Measurements from ENCODE around the gene COPG2. TPM values are rescaled to one million over a fixed set of nuclear protein-coding genes. Genes with fewer than 3 reads are reported as not detected.
"Not testable (repeated sequence)": the region's sequence is repeated elsewhere in the genome, so short reads cannot be mapped to it uniquely, and the experiment has no call there.

Gene COPG2
- total and polyA plus RNA-seq, 2 of the 4 experiments (the other 2 are of a cell fraction), result 18.1 to 50.0 TPM

- ATAC-seq (ENCODE audit: low read depth) (no peak), DNase-seq (no peak)
- peaks cover 6% of the 10 kb centered on the region; the same call in 1 of the 2 replicates for H3K36me3 ChIP-seq (ENCODE audit: control insufficient read depth, insufficient read depth, low read length)
- H4K8ac ChIP-seq (ENCODE audit: low read depth in 2 of 2, low read length in 2 of 2), result no peak overlapping the region
- no peak overlapping the region for H3K56ac ChIP-seq (ENCODE audit: extremely low read depth, insufficient read depth, low read length)
- H2BK15ac ChIP-seq (ENCODE audit: low read depth, low read length), result no peak overlapping the region
- no peak overlapping the region for H2BK120ac ChIP-seq (ENCODE audit: low read depth, low read length)
- H3K27me3 ChIP-seq (ENCODE audit: control insufficient read depth, insufficient read depth, low read length), result no peaks in the 10 kb centered on the region
- H3K18ac ChIP-seq (ENCODE audit: low read depth, low read length), result no peak overlapping the region
- TF ChIP-seq CHD1 (IDR thresholded peaks at IDR 0.05; ENCODE audit: low read depth, low read length), result no peak
- TF ChIP-seq, protein P1, sequence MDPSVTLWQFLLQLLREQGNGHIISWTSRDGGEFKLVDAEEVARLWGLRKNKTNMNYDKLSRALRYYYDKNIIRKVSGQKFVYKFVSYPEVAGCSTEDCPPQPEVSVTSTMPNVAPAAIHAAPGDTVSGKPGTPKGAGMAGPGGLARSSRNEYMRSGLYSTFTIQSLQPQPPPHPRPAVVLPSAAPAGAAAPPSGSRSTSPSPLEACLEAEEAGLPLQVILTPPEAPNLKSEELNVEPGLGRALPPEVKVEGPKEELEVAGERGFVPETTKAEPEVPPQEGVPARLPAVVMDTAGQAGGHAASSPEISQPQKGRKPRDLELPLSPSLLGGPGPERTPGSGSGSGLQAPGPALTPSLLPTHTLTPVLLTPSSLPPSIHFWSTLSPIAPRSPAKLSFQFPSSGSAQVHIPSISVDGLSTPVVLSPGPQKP (IDR thresholded peaks at IDR 0.05; ENCODE audit: borderline replicate concordance, low read depth, low read length), result no peak
- no peak for TF ChIP-seq MAZ (IDR thresholded peaks at IDR 0.05; ENCODE audit: borderline replicate concordance, low read depth, low read length)
- TF ChIP-seq CEBPB (IDR thresholded peaks at IDR 0.05; ENCODE audit: low read depth, low read length), result no peak
- TF ChIP-seq RFX5 (IDR thresholded peaks at IDR 0.05; ENCODE audit: low read depth, low read length), result no peak
- H4K20me1 ChIP-seq (ENCODE audit: insufficient read depth, low read length), result no peaks in the 10 kb centered on the region
- no peak overlapping the region for H3K9ac ChIP-seq (ENCODE audit: low read depth, low read length)
- no peak overlapping the region for H2BK20ac ChIP-seq (ENCODE audit: low read depth, low read length)
- no peak overlapping the region for H3K14ac ChIP-seq (replicated peaks; ENCODE audit: low read depth, low read length)
- intact Hi-C loops (cut with micrococcal nuclease) (no loop called here), dilution Hi-C loops (cut with HindIII; ENCODE audit: low sequenced_read_pairs, unreplicated experiment) (no loop called here), in situ Hi-C loops (cut with MboI; ENCODE audit: low sequenced_read_pairs) (no loop called here)
- H3K79me1 ChIP-seq (ENCODE audit: low read depth in 1 of 2, low read length in 2 of 2), result no peaks in the 10 kb centered on the region
- H2AK9ac ChIP-seq (replicated peaks; ENCODE audit: low read depth, low read length, poor library complexity), result no peak overlapping the region
- no peak overlapping the region for H4K91ac ChIP-seq (ENCODE audit: insufficient read depth, low read depth, low read length)
- H3K4me3 ChIP-seq (ENCODE audit: insufficient read depth, low read depth, low read length), result no peak overlapping the region
- no peak overlapping the region for H2AFZ ChIP-seq (replicated peaks; ENCODE audit: low read length, poor library complexity)
- WGBS, 2 experiments (ENCODE audit: extremely low coverage in 2 of 2, insufficient read length in 1 of 2), result 100% methylated on average over 1 of the region's 1 CpG; no CpG with 5 or more reads in 1 of the 2 experiments
- POLR2A ChIA-PET (ENCODE audit: unreplicated experiment), result no interaction called here
- H4K5ac ChIP-seq (ENCODE audit: low read depth, low read length), result no peak overlapping the region
- CTCF ChIA-PET, result no interaction called here
- H3K9me1 ChIP-seq (ENCODE audit: insufficient read depth, low read length), result 0 out of 2 replicates have a peak, but pooled peaks cover 3% of the 10 kb centered on the region
- H3K4me2 ChIP-seq (ENCODE audit: low read depth, low read length), result no peak overlapping the region
- no peak overlapping the region for H3K27ac ChIP-seq (ENCODE audit: insufficient read depth, low read length)
- no peaks in the 10 kb centered on the region for H3K9me3 ChIP-seq (ENCODE audit: control insufficient read depth, insufficient read depth, low read length)
- no peak overlapping the region for H3K23ac ChIP-seq (ENCODE audit: low read depth, low read length)
- BruUV-seq (replicated peaks), result no TSS peak
- no peak overlapping the region for H2BK5ac ChIP-seq (ENCODE audit: low read depth, low read length, poor library complexity, severe bottlenecking)
- H3K4ac ChIP-seq (ENCODE audit: low read depth, low read length), result no peak overlapping the region
- no peak overlapping the region for H2AK5ac ChIP-seq (ENCODE audit: low read depth, low read length)
- no peaks in the 10 kb centered on the region for H3K4me1 ChIP-seq (ENCODE audit: control insufficient read depth, insufficient read depth, low read length)
Observed at GRCh38 chr7:130513447-130513846, 155.1 kb downstream of the COPG2 start.

- H2AK5ac ChIP-seq (ENCODE audit: low read depth, low read length); H4K5ac ChIP-seq (ENCODE audit: low read depth, low read length); H3K4me3 ChIP-seq (ENCODE audit: insufficient read depth, low read depth, low read length); dilution Hi-C loops (cut with HindIII; ENCODE audit: low sequenced_read_pairs, unreplicated experiment); H3K9me3 ChIP-seq (ENCODE audit: control insufficient read depth, insufficient read depth, low read length); H2AK9ac ChIP-seq (replicated peaks; ENCODE audit: low read depth, low read length, poor library complexity); H4K91ac ChIP-seq (ENCODE audit: insufficient read depth, low read depth, low read length); H3K36me3 ChIP-seq (ENCODE audit: control insufficient read depth, insufficient read depth, low read length); H4K20me1 ChIP-seq (ENCODE audit: insufficient read depth, low read length); H2AFZ ChIP-seq (replicated peaks; ENCODE audit: low read length, poor library complexity); ATAC-seq (ENCODE audit: low read depth); H3K4me2 ChIP-seq (ENCODE audit: low read depth, low read length); H2BK5ac ChIP-seq (ENCODE audit: low read depth, low read length, poor library complexity, severe bottlenecking); H3K27ac ChIP-seq (ENCODE audit: insufficient read depth, low read length); H3K79me1 ChIP-seq (ENCODE audit: low read depth in 1 of 2, low read length in 2 of 2); H3K4ac ChIP-seq (ENCODE audit: low read depth, low read length); H3K56ac ChIP-seq (ENCODE audit: extremely low read depth, insufficient read depth, low read length); BruUV-seq (replicated peaks); H4K8ac ChIP-seq (ENCODE audit: low read depth in 2 of 2, low read length in 2 of 2); H2BK15ac ChIP-seq (ENCODE audit: low read depth, low read length); H3K9ac ChIP-seq (ENCODE audit: low read depth, low read length); H2BK20ac ChIP-seq (ENCODE audit: low read depth, low read length); H2BK120ac ChIP-seq (ENCODE audit: low read depth, low read length); POLR2A ChIA-PET (ENCODE audit: unreplicated experiment); H3K14ac ChIP-seq (replicated peaks; ENCODE audit: low read depth, low read length); DNase-seq; H3K9me1 ChIP-seq (ENCODE audit: insufficient read depth, low read length); H3K4me1 ChIP-seq (ENCODE audit: control insufficient read depth, insufficient read depth, low read length); intact Hi-C loops (cut with micrococcal nuclease); CTCF ChIA-PET; H3K23ac ChIP-seq (ENCODE audit: low read depth, low read length); in situ Hi-C loops (cut with MboI; ENCODE audit: low sequenced_read_pairs); H3K18ac ChIP-seq (ENCODE audit: low read depth, low read length); H3K27me3 ChIP-seq (ENCODE audit: control insufficient read depth, insufficient read depth, low read length): not testable (repeated sequence)
- no CpG with 5 or more reads among the region's 3 CpGs for WGBS, 2 experiments (ENCODE audit: extremely low coverage in 2 of 2, insufficient read length in 1 of 2)
Observed at GRCh38 chr7:130512038-130512437, 156.5 kb downstream of the COPG2 start.
